HepG2 (cell line): ENCODE results near the gene MSI2.

Experiments
- BHLHE40 ChIP-seq: IDR thresholded peaks from 2 replicates; pipeline ENCODE4 v1.6.1; 2011; ENCODE audit warnings: low read length, improper control_type of control experiment
- NAIF1 ChIP-seq: sonication (generic); formaldehyde crosslinking; IDR thresholded peaks from 2 replicates; pipeline ENCODE4 v1.5.0; 2020; ENCODE audit warnings: mild to moderate bottlenecking, missing genetic modification reagents, borderline replicate concordance
- NCOA5 ChIP-seq: sonication (generic); formaldehyde crosslinking; IDR thresholded peaks from 2 replicates; pipeline ENCODE4 v1.4.0; 2020; ENCODE audit warnings: missing genetic modification reagents
- PAF1 ChIP-seq: IDR thresholded peaks from 2 replicates; pipeline ENCODE4 v1.6.1; 2016; ENCODE audit warnings: missing genetic modification reagents, missing compliant biosample characterization
- POLR2AphosphoS5 ChIP-seq: IDR thresholded peaks from 2 replicates; pipeline ENCODE4 v1.6.1; 2012; ENCODE audit warnings: low read depth, low read length
- RAD21 ChIP-seq: fragments of 450-650 bp; formaldehyde crosslinking; IDR thresholded peaks from 2 replicates; pipeline ENCODE4 v1.5.0; 2020; ENCODE audit warnings: mild to moderate bottlenecking
- SMC3 ChIP-seq: IDR thresholded peaks from 2 replicates; pipeline ENCODE4 v1.6.1; 2011; ENCODE audit warnings: low read length, improper control_type of control experiment
- SUZ12 ChIP-seq: fragments of 150-350 bp; IDR thresholded peaks from 2 replicates; pipeline ENCODE4 v1.6.1; 2014; ENCODE audit warnings: low read depth, low read length
- ZNF260 ChIP-seq: sonication (generic); formaldehyde crosslinking; IDR thresholded peaks from 2 replicates; pipeline ENCODE4 v1.4.0; 2020; ENCODE audit warnings: missing genetic modification reagents, low read depth, mild to moderate bottlenecking, borderline replicate concordance
- TF ChIP-seq, protein P1 (sequence below): IDR thresholded peaks from 2 replicates; pipeline ENCODE4 v1.6.1; 2016; ENCODE audit warnings: low read depth, missing genetic modification reagents, missing compliant biosample characterization
- TF ChIP-seq, protein P2 (sequence below): sonication (generic); formaldehyde crosslinking; IDR thresholded peaks from 2 replicates; pipeline ENCODE4 v1.5.0; 2020; ENCODE audit warnings: mild to moderate bottlenecking, missing genetic modification reagents, moderate library complexity
- TF ChIP-seq, protein P3 (sequence below): sonication (generic); formaldehyde crosslinking; IDR thresholded peaks from 2 replicates; pipeline ENCODE4 v1.8.1; 2023; ENCODE audit warnings: missing genetic modification reagents, inconsistent platforms, borderline replicate concordance
- TF ChIP-seq, protein P4 (sequence below): sonication (generic); formaldehyde crosslinking; IDR thresholded peaks from 2 replicates; pipeline ENCODE4 v1.4.0; 2020; ENCODE audit warnings: missing genetic modification reagents
- TF ChIP-seq, protein P5 (sequence below): IDR thresholded peaks from 2 replicates; pipeline ENCODE4 v1.6.1; 2016; ENCODE audit warnings: low read depth

DNA sequence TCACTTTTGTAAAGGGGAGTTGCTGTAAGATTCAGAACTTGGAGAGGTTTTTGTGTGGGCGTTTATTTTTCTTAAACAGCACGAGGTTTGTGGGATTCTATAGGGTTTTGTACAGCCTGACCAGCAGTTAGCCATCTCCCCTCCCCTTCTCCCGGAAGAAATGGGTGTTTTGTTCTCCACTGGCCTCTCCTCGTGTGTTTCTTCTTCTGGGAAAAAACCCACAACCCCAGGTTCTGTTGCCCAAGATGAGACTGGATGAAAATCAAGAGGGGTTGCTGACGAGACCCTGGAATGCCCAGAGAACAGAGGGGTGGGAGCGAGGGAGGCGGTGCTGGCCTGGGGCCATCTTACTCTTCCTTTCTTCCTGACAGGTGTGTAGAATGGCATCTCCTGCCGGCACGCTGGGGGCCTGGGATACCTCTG is 186.1 kb downstream of the MSI2 start:
- TF ChIP-seq, protein P1, sequence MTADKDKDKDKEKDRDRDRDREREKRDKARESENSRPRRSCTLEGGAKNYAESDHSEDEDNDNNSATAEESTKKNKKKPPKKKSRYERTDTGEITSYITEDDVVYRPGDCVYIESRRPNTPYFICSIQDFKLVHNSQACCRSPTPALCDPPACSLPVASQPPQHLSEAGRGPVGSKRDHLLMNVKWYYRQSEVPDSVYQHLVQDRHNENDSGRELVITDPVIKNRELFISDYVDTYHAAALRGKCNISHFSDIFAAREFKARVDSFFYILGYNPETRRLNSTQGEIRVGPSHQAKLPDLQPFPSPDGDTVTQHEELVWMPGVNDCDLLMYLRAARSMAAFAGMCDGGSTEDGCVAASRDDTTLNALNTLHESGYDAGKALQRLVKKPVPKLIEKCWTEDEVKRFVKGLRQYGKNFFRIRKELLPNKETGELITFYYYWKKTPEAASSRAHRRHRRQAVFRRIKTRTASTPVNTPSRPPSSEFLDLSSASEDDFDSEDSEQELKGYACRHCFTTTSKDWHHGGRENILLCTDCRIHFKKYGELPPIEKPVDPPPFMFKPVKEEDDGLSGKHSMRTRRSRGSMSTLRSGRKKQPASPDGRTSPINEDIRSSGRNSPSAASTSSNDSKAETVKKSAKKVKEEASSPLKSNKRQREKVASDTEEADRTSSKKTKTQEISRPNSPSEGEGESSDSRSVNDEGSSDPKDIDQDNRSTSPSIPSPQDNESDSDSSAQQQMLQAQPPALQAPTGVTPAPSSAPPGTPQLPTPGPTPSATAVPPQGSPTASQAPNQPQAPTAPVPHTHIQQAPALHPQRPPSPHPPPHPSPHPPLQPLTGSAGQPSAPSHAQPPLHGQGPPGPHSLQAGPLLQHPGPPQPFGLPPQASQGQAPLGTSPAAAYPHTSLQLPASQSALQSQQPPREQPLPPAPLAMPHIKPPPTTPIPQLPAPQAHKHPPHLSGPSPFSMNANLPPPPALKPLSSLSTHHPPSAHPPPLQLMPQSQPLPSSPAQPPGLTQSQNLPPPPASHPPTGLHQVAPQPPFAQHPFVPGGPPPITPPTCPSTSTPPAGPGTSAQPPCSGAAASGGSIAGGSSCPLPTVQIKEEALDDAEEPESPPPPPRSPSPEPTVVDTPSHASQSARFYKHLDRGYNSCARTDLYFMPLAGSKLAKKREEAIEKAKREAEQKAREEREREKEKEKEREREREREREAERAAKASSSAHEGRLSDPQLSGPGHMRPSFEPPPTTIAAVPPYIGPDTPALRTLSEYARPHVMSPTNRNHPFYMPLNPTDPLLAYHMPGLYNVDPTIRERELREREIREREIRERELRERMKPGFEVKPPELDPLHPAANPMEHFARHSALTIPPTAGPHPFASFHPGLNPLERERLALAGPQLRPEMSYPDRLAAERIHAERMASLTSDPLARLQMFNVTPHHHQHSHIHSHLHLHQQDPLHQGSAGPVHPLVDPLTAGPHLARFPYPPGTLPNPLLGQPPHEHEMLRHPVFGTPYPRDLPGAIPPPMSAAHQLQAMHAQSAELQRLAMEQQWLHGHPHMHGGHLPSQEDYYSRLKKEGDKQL (CRISPR knock-in tag), result no peak
- no peak for TF ChIP-seq BHLHE40
- TF ChIP-seq, protein P2, sequence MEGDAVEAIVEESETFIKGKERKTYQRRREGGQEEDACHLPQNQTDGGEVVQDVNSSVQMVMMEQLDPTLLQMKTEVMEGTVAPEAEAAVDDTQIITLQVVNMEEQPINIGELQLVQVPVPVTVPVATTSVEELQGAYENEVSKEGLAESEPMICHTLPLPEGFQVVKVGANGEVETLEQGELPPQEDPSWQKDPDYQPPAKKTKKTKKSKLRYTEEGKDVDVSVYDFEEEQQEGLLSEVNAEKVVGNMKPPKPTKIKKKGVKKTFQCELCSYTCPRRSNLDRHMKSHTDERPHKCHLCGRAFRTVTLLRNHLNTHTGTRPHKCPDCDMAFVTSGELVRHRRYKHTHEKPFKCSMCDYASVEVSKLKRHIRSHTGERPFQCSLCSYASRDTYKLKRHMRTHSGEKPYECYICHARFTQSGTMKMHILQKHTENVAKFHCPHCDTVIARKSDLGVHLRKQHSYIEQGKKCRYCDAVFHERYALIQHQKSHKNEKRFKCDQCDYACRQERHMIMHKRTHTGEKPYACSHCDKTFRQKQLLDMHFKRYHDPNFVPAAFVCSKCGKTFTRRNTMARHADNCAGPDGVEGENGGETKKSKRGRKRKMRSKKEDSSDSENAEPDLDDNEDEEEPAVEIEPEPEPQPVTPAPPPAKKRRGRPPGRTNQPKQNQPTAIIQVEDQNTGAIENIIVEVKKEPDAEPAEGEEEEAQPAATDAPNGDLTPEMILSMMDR (CRISPR knock-in tag), result no peak
- no peak for TF ChIP-seq PAF1 (CRISPR knock-in tag)
- TF ChIP-seq NAIF1 (CRISPR knock-in tag), result no peak
- TF ChIP-seq RAD21 (CRISPR knock-in tag), result no peak
- TF ChIP-seq SUZ12, result no peak
- TF ChIP-seq, protein P3, sequence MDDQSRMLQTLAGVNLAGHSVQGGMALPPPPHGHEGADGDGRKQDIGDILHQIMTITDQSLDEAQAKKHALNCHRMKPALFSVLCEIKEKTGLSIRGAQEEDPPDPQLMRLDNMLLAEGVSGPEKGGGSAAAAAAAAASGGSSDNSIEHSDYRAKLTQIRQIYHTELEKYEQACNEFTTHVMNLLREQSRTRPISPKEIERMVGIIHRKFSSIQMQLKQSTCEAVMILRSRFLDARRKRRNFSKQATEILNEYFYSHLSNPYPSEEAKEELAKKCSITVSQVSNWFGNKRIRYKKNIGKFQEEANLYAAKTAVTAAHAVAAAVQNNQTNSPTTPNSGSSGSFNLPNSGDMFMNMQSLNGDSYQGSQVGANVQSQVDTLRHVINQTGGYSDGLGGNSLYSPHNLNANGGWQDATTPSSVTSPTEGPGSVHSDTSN, result no peak
- TF ChIP-seq, protein P4, sequence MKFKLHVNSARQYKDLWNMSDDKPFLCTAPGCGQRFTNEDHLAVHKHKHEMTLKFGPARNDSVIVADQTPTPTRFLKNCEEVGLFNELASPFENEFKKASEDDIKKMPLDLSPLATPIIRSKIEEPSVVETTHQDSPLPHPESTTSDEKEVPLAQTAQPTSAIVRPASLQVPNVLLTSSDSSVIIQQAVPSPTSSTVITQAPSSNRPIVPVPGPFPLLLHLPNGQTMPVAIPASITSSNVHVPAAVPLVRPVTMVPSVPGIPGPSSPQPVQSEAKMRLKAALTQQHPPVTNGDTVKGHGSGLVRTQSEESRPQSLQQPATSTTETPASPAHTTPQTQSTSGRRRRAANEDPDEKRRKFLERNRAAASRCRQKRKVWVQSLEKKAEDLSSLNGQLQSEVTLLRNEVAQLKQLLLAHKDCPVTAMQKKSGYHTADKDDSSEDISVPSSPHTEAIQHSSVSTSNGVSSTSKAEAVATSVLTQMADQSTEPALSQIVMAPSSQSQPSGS (CRISPR knock-in tag), result no peak
- no peak for TF ChIP-seq POLR2AphosphoS5
- TF ChIP-seq, protein P5, sequence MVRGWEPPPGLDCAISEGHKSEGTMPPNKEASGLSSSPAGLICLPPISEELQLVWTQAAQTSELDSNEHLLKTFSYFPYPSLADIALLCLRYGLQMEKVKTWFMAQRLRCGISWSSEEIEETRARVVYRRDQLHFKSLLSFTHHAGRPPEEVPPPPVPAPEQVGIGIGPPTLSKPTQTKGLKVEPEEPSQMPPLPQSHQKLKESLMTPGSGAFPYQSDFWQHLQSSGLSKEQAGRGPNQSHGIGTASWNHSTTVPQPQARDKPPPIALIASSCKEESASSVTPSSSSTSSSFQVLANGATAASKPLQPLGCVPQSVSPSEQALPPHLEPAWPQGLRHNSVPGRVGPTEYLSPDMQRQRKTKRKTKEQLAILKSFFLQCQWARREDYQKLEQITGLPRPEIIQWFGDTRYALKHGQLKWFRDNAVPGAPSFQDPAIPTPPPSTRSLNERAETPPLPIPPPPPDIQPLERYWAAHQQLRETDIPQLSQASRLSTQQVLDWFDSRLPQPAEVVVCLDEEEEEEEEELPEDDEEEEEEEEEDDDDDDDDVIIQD (CRISPR knock-in tag), result no peak
- no peak for TF ChIP-seq ZNF260 (CRISPR knock-in tag)
- no peak for TF ChIP-seq NCOA5 (CRISPR knock-in tag)
- TF ChIP-seq SMC3, result no peak
